Tibial artery (tissue), 4 donors: ENCODE results near the gene SDK1.

Source experiments
- DNase-seq, 2 donors: peaks; one replicate each; pipeline ENCODE4 v3.0.0-alpha.2; 2019
- H3K27ac ChIP-seq, 2 donors: fragments of 200-600 bp; sonication (generic) in 1 of 2; 1 replicate in 1 of 2; 2 replicates in 1 of 2; pipeline ENCODE4 v1.5.1; 2018 to 2019; ENCODE audit warnings: mild to moderate bottlenecking in 1 of 2
- H3K27me3 ChIP-seq, 2 donors: fragments of 200-600 bp; sonication (generic) in 1 of 2; one replicate each; pipeline versions ENCODE4 v1.5.1 to v1.6.0; 2016 to 2019
- H3K36me3 ChIP-seq, 3 donors: fragments of 200-600 bp; sonication (generic) in 2 of 3; one replicate each; pipeline ENCODE4 v1.5.1; 2016 to 2019; ENCODE audit warnings: mild to moderate bottlenecking in 2 of 3
- H3K4me1 ChIP-seq, 4 donors: fragments of 200-600 bp; sonication (generic) in 2 of 4; 1 replicate in 3 of 4; 2 replicates in 1 of 4; pipeline ENCODE4 v1.5.1; 2016 to 2019
- H3K4me3 ChIP-seq, 2 donors: fragments of 200-600 bp; sonication (generic) in 1 of 2; 1 replicate in 1 of 2; 2 replicates in 1 of 2; pipeline ENCODE4 v1.5.1; 2018 to 2019; ENCODE audit warnings: mild to moderate bottlenecking in 2 of 2
- H3K9me3 ChIP-seq, 3 donors: fragments of 200-600 bp; sonication (generic) in 1 of 3; one replicate each; pipeline ENCODE4 v1.5.1; 2016 to 2019
- intact Hi-C: fragments of 100-400 bp; cut with DNase I; formaldehyde crosslinking; loops from one replicate; pipeline ENCODE4 v1.15.0; 2023; ENCODE audit warnings: low total_unique reads
- TF ChIP-seq, protein P1 (sequence below), 2 experiments: fragments of 200-600 bp in 1 of 2; fragments of 450-650 bp in 1 of 2; IDR thresholded peaks; one replicate each; pipeline ENCODE4 v1.5.1; 2017 to 2019; ENCODE audit warnings: antibody characterized with exemption in 2 of 2, mild to moderate bottlenecking in 1 of 2, moderate library complexity in 1 of 2

Gene SDK1

DNA sequence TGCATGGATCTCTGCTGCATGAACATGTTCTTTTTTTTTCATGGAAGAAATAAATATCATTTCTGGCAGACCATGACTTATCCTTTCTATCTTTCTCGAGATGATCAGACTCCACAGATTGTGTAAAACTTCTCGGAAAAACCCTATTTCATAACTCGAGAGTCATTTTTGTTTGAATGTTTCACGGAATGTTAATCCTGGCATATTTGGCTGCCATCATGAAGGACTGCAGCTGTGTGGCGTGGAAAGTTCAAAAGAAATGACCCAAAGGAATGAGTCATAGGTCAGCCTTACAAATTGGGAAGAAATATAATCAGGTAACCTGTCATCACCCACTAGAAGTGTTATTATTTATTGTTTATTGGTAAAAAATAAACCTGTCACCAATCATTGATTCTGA, 566.8 kb downstream of the SDK1 start:
- intact Hi-C loops: no loop called here
- TF ChIP-seq, protein P1, sequence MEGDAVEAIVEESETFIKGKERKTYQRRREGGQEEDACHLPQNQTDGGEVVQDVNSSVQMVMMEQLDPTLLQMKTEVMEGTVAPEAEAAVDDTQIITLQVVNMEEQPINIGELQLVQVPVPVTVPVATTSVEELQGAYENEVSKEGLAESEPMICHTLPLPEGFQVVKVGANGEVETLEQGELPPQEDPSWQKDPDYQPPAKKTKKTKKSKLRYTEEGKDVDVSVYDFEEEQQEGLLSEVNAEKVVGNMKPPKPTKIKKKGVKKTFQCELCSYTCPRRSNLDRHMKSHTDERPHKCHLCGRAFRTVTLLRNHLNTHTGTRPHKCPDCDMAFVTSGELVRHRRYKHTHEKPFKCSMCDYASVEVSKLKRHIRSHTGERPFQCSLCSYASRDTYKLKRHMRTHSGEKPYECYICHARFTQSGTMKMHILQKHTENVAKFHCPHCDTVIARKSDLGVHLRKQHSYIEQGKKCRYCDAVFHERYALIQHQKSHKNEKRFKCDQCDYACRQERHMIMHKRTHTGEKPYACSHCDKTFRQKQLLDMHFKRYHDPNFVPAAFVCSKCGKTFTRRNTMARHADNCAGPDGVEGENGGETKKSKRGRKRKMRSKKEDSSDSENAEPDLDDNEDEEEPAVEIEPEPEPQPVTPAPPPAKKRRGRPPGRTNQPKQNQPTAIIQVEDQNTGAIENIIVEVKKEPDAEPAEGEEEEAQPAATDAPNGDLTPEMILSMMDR (IDR thresholded peaks at IDR 0.05): no peak
- H3K27me3 ChIP-seq: no peaks in the 10 kb centered on the region
- no peaks in the 10 kb centered on the region for H3K36me3 ChIP-seq
- peaks cover 0 to 10% (median 0%) of the 10 kb centered on the region in 4 donors for H3K4me1 ChIP-seq
- DNase-seq: no peak
- no peak overlapping the region for H3K4me3 ChIP-seq
- no peaks in the 10 kb centered on the region for H3K9me3 ChIP-seq
- H3K27ac ChIP-seq: no peak overlapping the region

DNA sequence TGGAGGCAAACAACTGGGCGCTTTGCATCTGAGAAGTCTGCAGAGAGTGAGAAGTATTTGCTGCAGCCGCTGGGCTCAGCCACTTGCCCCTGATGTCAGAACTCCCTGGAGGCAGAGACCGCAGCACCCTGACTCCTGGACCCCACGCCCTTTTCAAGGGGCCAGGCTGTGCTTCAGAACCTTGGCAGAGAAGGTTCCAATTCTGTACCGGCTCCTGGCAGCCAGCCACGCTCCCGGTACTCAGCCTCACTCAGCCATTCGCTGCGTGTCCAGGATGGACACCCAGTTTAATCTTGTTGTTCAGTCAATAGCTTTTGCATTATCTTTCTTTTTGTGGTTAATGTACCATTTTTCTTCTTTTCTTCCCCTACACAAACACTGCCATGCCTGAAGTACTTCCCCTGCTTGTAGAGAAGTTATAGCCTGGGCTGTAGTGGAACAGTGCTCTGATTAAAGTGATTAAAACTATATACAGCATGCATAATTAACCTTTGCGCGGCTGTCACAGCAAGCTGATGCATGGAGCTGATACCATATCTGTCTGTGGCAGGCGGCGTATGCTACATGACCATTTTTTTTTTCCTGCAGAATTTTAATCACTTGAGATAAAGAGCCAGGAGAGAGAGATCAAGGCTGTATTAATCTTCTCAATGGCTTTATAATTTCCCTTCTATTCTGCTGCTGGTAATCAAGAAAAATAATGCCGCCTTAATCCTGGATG, 578.5 kb downstream of the SDK1 start:
- intact Hi-C loops: no loop called here
- H3K4me1 ChIP-seq: no peaks in the 10 kb centered on the region
- TF ChIP-seq, protein P1 (IDR thresholded peaks at IDR 0.05): no peak
- H3K4me3 ChIP-seq: no peak overlapping the region
- no peaks in the 10 kb centered on the region for H3K27me3 ChIP-seq
- H3K36me3 ChIP-seq: no peaks in the 10 kb centered on the region
- no peak for DNase-seq
- H3K27ac ChIP-seq: no peak overlapping the region
- H3K9me3 ChIP-seq: no peaks in the 10 kb centered on the region

DNA sequence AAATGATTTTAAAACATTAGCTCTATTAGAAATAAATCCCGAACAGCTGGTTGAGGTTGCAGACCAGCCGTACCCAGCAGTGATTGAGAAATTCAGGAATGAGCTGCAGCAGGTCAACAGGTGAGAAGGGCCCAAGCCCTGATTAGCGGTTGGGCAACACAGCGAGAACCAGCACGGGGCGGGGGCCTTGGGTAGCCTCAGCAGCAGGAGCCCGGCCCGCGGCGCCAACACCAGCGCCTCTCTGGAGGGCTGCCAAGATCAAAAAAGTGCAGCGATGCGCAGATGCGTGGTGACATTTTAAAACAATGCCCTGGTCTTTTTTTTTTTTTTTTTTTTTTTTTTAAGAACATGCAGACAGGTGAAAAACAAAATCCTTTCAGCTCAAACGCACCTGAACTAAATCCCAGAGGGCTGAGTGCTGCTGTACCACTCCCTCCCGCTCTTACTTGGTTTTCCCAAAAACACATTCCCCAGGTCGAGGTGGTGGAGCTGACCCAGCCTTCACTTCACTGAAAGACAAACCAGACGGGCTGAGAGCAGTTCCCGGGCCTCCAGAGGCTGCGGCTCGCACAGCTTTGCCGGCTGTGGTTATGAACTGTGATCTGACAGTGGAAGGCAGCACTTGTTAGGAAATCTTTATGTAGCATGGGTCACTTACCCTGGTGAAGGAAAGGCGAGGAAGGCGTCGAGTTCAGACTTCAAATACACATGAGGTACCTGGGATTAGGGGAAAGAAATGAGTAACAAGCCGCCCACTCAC, 579.4 kb downstream of the SDK1 start:
- Histone ChIP-seq H3K27ac (no peak overlapping the region), H3K4me3 (no peak overlapping the region), H3K36me3 (no peaks in the 10 kb centered on the region), H3K4me1 (no peaks in the 10 kb centered on the region), H3K9me3 (no peaks in the 10 kb centered on the region), H3K27me3 (no peaks in the 10 kb centered on the region)
- no peak for DNase-seq
- intact Hi-C loops: no loop called here
- TF ChIP-seq, protein P1 (IDR thresholded peaks at IDR 0.05): no peak

DNA sequence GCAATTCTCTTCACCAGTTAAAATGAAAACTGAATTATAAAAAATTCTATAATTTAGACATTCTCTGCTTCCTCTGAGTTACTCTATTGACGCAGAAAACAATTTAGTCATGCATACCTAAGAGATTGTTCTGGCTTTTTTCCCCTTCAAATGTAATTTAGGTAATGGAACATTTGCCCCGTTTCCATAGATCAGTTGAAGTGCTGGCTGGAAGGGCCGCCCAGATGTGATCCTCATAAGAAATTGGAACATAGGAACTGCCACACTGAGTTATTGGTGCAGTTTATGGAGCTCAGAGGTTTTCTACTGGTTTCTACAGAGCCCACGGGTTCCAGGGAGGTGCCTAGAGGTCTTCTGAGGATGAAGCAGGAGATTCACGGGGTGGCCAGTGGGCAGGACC, 581.7 kb downstream of the SDK1 start:
- Histone ChIP-seq H3K27me3 (no peaks in the 10 kb centered on the region), H3K36me3 (no peaks in the 10 kb centered on the region), H3K9me3 (no peaks in the 10 kb centered on the region), H3K4me3 (no peak overlapping the region), H3K4me1 (no peaks in the 10 kb centered on the region), H3K27ac (no peak overlapping the region)
- intact Hi-C loops: no loop called here
- TF ChIP-seq, protein P1 (IDR thresholded peaks at IDR 0.05): no peak
- DNase-seq: no peak

DNA sequence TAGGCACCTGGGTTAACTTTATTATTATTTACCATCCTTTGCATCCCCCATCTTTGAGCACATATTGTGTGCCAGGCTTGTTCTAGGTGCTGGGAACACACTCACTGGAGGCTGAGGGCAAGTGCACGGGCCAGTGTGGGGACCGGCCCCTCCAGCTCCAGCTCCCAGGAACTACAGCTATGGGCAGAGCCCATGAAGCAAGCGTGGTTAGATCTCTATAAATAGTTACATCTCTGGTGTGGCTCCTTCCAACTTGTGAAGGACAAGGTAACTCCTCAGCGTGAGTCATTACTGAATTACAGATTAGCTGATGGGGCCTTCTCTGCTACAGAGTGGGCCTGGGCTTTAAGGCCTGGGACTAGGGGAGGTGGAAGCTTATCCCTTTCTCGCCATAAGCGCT, 583.5 kb downstream of the SDK1 start:
- H3K4me3 ChIP-seq: no peak overlapping the region
- DNase-seq: no peak
- no peak overlapping the region for H3K27ac ChIP-seq
- no peaks in the 10 kb centered on the region for H3K9me3 ChIP-seq
- no peaks in the 10 kb centered on the region for H3K27me3 ChIP-seq
- intact Hi-C loops: no loop called here
- TF ChIP-seq, protein P1 (IDR thresholded peaks at IDR 0.05): no peak
- H3K36me3 ChIP-seq: no peaks in the 10 kb centered on the region
- no peaks in the 10 kb centered on the region for H3K4me1 ChIP-seq
